SK-N-SH (cell line): ENCODE measurements around the gene WDTC1.

ENCODE experiments used
- EP300 ChIP-seq, 2 experiments: IDR thresholded peaks; 2 replicates each; pipeline versions ENCODE4 v1.4.0 to v1.6.1; 2012; ENCODE audit warnings: borderline replicate concordance in 1 of 2, low read depth in 1 of 2, low read length in 1 of 2
- EZH2phosphoT487 ChIP-seq: fragments of 200-600 bp; sonication (generic); IDR thresholded peaks from 2 replicates; pipeline ENCODE4 v1.6.1; 2017; ENCODE audit warnings: low read depth, mixed run types, mild to moderate bottlenecking, antibody characterized with exemption, moderate library complexity, borderline replicate concordance
- FOSL2 ChIP-seq: IDR thresholded peaks from 2 replicates; pipeline ENCODE4 v1.4.0; 2012; ENCODE audit warnings: low read depth, mild to moderate bottlenecking, moderate library complexity, borderline replicate concordance
- FOXJ3 ChIP-seq: sonication (generic); formaldehyde crosslinking; IDR thresholded peaks from 2 replicates; pipeline ENCODE4 v1.5.1; 2020; ENCODE audit warnings: mild to moderate bottlenecking, missing genetic modification reagents
- GABPA ChIP-seq: IDR thresholded peaks from 2 replicates; pipeline ENCODE4 v1.4.0; 2012; ENCODE audit warnings: low read depth, mild to moderate bottlenecking
- JUND ChIP-seq: IDR thresholded peaks from 2 replicates; pipeline ENCODE4 v1.4.0; 2012
- MAX ChIP-seq: IDR thresholded peaks from 2 replicates; pipeline ENCODE4 v1.4.0; 2012; ENCODE audit warnings: low read depth
- MEF2A ChIP-seq: IDR thresholded peaks from 2 replicates; pipeline ENCODE4 v1.4.0; 2012; ENCODE audit warnings: low read depth, borderline replicate concordance
- RAD21 ChIP-seq: IDR thresholded peaks from 2 replicates; pipeline ENCODE4 v1.6.1; 2012; ENCODE audit warnings: mild to moderate bottlenecking, low read length
- REST ChIP-seq: IDR thresholded peaks from 2 replicates; pipeline ENCODE4 v1.6.1; 2012; ENCODE audit warnings: mild to moderate bottlenecking, low read depth, low read length, moderate library complexity
- SIN3A ChIP-seq: IDR thresholded peaks from 2 replicates; pipeline ENCODE4 v1.6.1; 2012; ENCODE audit warnings: low read depth, mild to moderate bottlenecking, low read length, moderate library complexity, borderline replicate concordance
- TF ChIP-seq, protein P1 (sequence below): fragments of 200-600 bp; sonication (generic); IDR thresholded peaks from 2 replicates; pipeline ENCODE4 v1.6.1; 2017; ENCODE audit warnings: antibody characterized with exemption, mild to moderate bottlenecking, moderate library complexity
- TF ChIP-seq, protein P2 (sequence below): fragments of 150-350 bp; IDR thresholded peaks from 2 replicates; pipeline ENCODE4 v1.6.1; 2017; ENCODE audit warnings: antibody characterized with exemption, low read length, low read depth, borderline replicate concordance

- TF ChIP-seq FOXJ3 (CRISPR knock-in tag) (no peak), FOSL2 (no peak), MAX (no peak), REST (no peak), EZH2phosphoT487 (no peak), SIN3A (no peak), JUND (no peak), GABPA (no peak), EP300 (IDR thresholded peaks at IDR 0.05; ENCODE audit: borderline replicate concordance in 1 of 2, low read depth in 1 of 2, low read length in 1 of 2) (no peak), RAD21 (no peak), MEF2A (no peak)
- TF ChIP-seq, protein P1, sequence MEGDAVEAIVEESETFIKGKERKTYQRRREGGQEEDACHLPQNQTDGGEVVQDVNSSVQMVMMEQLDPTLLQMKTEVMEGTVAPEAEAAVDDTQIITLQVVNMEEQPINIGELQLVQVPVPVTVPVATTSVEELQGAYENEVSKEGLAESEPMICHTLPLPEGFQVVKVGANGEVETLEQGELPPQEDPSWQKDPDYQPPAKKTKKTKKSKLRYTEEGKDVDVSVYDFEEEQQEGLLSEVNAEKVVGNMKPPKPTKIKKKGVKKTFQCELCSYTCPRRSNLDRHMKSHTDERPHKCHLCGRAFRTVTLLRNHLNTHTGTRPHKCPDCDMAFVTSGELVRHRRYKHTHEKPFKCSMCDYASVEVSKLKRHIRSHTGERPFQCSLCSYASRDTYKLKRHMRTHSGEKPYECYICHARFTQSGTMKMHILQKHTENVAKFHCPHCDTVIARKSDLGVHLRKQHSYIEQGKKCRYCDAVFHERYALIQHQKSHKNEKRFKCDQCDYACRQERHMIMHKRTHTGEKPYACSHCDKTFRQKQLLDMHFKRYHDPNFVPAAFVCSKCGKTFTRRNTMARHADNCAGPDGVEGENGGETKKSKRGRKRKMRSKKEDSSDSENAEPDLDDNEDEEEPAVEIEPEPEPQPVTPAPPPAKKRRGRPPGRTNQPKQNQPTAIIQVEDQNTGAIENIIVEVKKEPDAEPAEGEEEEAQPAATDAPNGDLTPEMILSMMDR: no peak
- TF ChIP-seq, protein P2, sequence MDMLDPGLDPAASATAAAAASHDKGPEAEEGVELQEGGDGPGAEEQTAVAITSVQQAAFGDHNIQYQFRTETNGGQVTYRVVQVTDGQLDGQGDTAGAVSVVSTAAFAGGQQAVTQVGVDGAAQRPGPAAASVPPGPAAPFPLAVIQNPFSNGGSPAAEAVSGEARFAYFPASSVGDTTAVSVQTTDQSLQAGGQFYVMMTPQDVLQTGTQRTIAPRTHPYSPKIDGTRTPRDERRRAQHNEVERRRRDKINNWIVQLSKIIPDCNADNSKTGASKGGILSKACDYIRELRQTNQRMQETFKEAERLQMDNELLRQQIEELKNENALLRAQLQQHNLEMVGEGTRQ: no peak
These were observed 39.8 kb downstream of the WDTC1 start for GRCh38 chr1:27274204-27274603.
